Liver (tissue), 3 donors: ENCODE measurements around the gene HOXA1.

Experiments
- ATF3 ChIP-seq: IDR thresholded peaks from 2 replicates; pipeline ENCODE4 v1.6.1; 2016; ENCODE audit warnings: antibody characterized with exemption
- CTCF ChIP-seq: fragments of 150-350 bp; IDR thresholded peaks from 2 replicates; pipeline ENCODE4 v1.5.1; 2017; ENCODE audit warnings: improper control_type of control experiment, low read depth, low read length; ENCODE audit not compliant: missing input control
- FOXA2 ChIP-seq: IDR thresholded peaks from 2 replicates; pipeline ENCODE4 v1.6.1; 2016; ENCODE audit warnings: antibody characterized with exemption
- GABPA ChIP-seq, 2 donors: IDR thresholded peaks in 1 of 2; conservative IDR thresholded peaks in 1 of 2; 2 replicates each; pipeline ENCODE4 v1.6.1; 2016; ENCODE audit warnings: antibody characterized with exemption in 2 of 2, mild to moderate bottlenecking in 1 of 2, moderate library complexity in 1 of 2
- JUND ChIP-seq, 2 donors: IDR thresholded peaks; 2 replicates each; pipeline ENCODE4 v1.6.1; 2016; ENCODE audit warnings: antibody characterized with exemption in 2 of 2
- MAX ChIP-seq: IDR thresholded peaks from 2 replicates; pipeline ENCODE4 v1.6.1; 2016; ENCODE audit warnings: antibody characterized with exemption
- NR2F2 ChIP-seq: IDR thresholded peaks from 2 replicates; pipeline ENCODE4 v1.6.1; 2016; ENCODE audit warnings: antibody characterized with exemption
- REST ChIP-seq: IDR thresholded peaks from 2 replicates; pipeline ENCODE4 v1.6.1; 2016; ENCODE audit warnings: antibody characterized with exemption, mild to moderate bottlenecking
- donor health status: healthy.
- donor health status: healthy.

GRCh38 chr7:27091941-27092818, 3.6 kb downstream of the HOXA1 start:
- TF ChIP-seq CTCF (no peak), REST (no peak), JUND (IDR thresholded peaks at IDR 0.05) (no peak), ATF3 (no peak), FOXA2 (no peak), NR2F2 (no peak), GABPA (IDR thresholded peaks at IDR 0.05 in 1 of 2, conservative IDR thresholded peaks at IDR 0.05 in 1 of 2) (no peak), MAX (no peak)
